H9 (cell line): ENCODE data around the gene TMEM266. TPM values are rescaled to one million over a fixed set of nuclear protein-coding genes. Genes with fewer than 3 reads are reported as not detected.
A peak's percentile ranks its signal among the peaks of the same experiment; 100 is the strongest.

Experiments used
- DNase-seq: peaks from one replicate; pipeline ENCODE4 v3.0.0-alpha.2; 2017
- H2AFZ ChIP-seq: one replicate; pipeline ENCODE4 v1.6.1; 2013; ENCODE audit warnings: mild to moderate bottlenecking, low read length, control low read depth, moderate library complexity
- H2AK5ac ChIP-seq: 2 replicates; pipeline ENCODE4 v1.6.1; 2013; ENCODE audit warnings: low read length, control low read depth, mixed read lengths; ENCODE audit not compliant: insufficient read length
- H2BK120ac ChIP-seq: one replicate; pipeline ENCODE4 v1.6.1; 2013; ENCODE audit warnings: low read depth, mild to moderate bottlenecking, low read length, control low read depth, inconsistent platforms; ENCODE audit not compliant: poor library complexity, severe bottlenecking
- H2BK12ac ChIP-seq: 2 replicates; pipeline ENCODE4 v1.6.1; 2013; ENCODE audit warnings: low read length, control low read depth, mixed read lengths, low read depth; ENCODE audit not compliant: insufficient read length
- H2BK15ac ChIP-seq: 2 replicates; pipeline ENCODE4 v1.6.1; 2013; ENCODE audit warnings: low read depth, low read length, control low read depth
- H2BK20ac ChIP-seq: one replicate; pipeline ENCODE4 v1.6.1; 2013; ENCODE audit warnings: low read depth, mild to moderate bottlenecking, low read length, control low read depth, inconsistent platforms; ENCODE audit not compliant: poor library complexity, severe bottlenecking
- H2BK5ac ChIP-seq: 2 replicates; pipeline ENCODE4 v1.6.1; 2013; ENCODE audit warnings: low read length, control low read depth, mixed read lengths; ENCODE audit not compliant: insufficient read length
- H3K14ac ChIP-seq: 2 replicates; pipeline ENCODE4 v1.6.1; 2013; ENCODE audit warnings: low read length, control low read depth; ENCODE audit not compliant: insufficient read depth
- H3K18ac ChIP-seq: 2 replicates; pipeline ENCODE4 v1.6.1; 2013; ENCODE audit warnings: low read depth, mild to moderate bottlenecking, mixed read lengths, low read length, control low read depth; ENCODE audit not compliant: insufficient read length
- H3K23ac ChIP-seq: 2 replicates; pipeline ENCODE4 v1.6.1; 2013; ENCODE audit warnings: low read length, control low read depth, mixed read lengths, low read depth; ENCODE audit not compliant: insufficient read length
- H3K23me2 ChIP-seq: 2 replicates; pipeline ENCODE4 v1.6.1; 2013; ENCODE audit warnings: low read depth, mild to moderate bottlenecking, mixed read lengths, low read length, control low read depth; ENCODE audit not compliant: insufficient read length, poor library complexity, severe bottlenecking
- H3K27ac ChIP-seq: 2 replicates; pipeline ENCODE4 v1.5.1; 2013; ENCODE audit warnings: low read length, control low read depth, mixed read lengths, low read depth; ENCODE audit not compliant: insufficient read length
- H3K27me3 ChIP-seq: 2 replicates; pipeline ENCODE4 v1.6.1; 2013; ENCODE audit warnings: low read length, control low read depth, inconsistent platforms; ENCODE audit not compliant: insufficient read depth
- H3K4ac ChIP-seq: 2 replicates; pipeline ENCODE4 v1.6.1; 2013; ENCODE audit warnings: low read depth, mild to moderate bottlenecking, control low read depth, inconsistent platforms, low read length, moderate library complexity
- H3K4me1 ChIP-seq: 2 replicates; pipeline ENCODE4 v1.6.1; 2013; ENCODE audit warnings: low read length, control low read depth, inconsistent platforms; ENCODE audit not compliant: insufficient read depth
- H3K4me2 ChIP-seq: 2 replicates; pipeline ENCODE4 v1.6.1; 2013; ENCODE audit warnings: low read length, control low read depth, mixed read lengths; ENCODE audit not compliant: insufficient read length, insufficient read depth
- H3K56ac ChIP-seq: 2 replicates; pipeline ENCODE4 v1.6.1; 2013; ENCODE audit warnings: low read depth, mild to moderate bottlenecking, mixed read lengths, low read length, control low read depth; ENCODE audit not compliant: insufficient read length
- H3K79me1 ChIP-seq: 2 replicates; pipeline ENCODE4 v1.6.1; 2013; ENCODE audit warnings: low read depth, mild to moderate bottlenecking, moderate library complexity, low read length, control low read depth, inconsistent platforms; ENCODE audit not compliant: insufficient read depth, poor library complexity, severe bottlenecking
- H3K79me2 ChIP-seq: 2 replicates; pipeline ENCODE4 v1.6.1; 2013; ENCODE audit warnings: low read length, control low read depth, inconsistent platforms; ENCODE audit not compliant: insufficient read depth
- H3K9ac ChIP-seq: 2 replicates; pipeline ENCODE4 v1.6.1; 2013; ENCODE audit warnings: low read length, control low read depth, mixed read lengths; ENCODE audit not compliant: insufficient read length; ENCODE audit errors: extremely low read depth
- H3K9me3 ChIP-seq: one replicate; pipeline ENCODE4 v1.6.1; 2013; ENCODE audit warnings: low read depth, low read length, inconsistent platforms; ENCODE audit not compliant: control insufficient read depth
- H3T11ph ChIP-seq: one replicate; pipeline ENCODE4 v1.6.1; 2013; ENCODE audit warnings: mild to moderate bottlenecking, low read length, control low read depth, inconsistent platforms
- H4K20me1 ChIP-seq: one replicate; pipeline ENCODE4 v1.6.1; 2013; ENCODE audit not compliant: control insufficient read depth, insufficient read length, insufficient read depth
- H4K5ac ChIP-seq: 2 replicates; pipeline ENCODE4 v1.6.1; 2013; ENCODE audit warnings: low read depth, mild to moderate bottlenecking, mixed read lengths, low read length, control low read depth; ENCODE audit not compliant: insufficient read length
- H4K8ac ChIP-seq: replicated peaks from 2 replicates; pipeline ENCODE4 v1.6.1; 2013; ENCODE audit warnings: low read length, control low read depth, mixed read lengths, low read depth; ENCODE audit not compliant: insufficient read length
- H4K91ac ChIP-seq: 2 replicates; pipeline ENCODE4 v1.6.1; 2013; ENCODE audit warnings: low read depth, mild to moderate bottlenecking, moderate library complexity, mixed read lengths, low read length, control low read depth; ENCODE audit not compliant: insufficient read length
- H3K27ac Mint-ChIP-seq, 3 experiments: 2 replicates in 2 of 3; 3 replicates in 1 of 3; pipeline ENCODE4 v1.8.0; 2020 to 2021; ENCODE audit warnings: mixed read lengths in 3 of 3, mild to moderate bottlenecking in 1 of 3, moderate library complexity in 1 of 3
- H3K27me3 Mint-ChIP-seq: 2 replicates; pipeline ENCODE4 v1.8.0; 2021; ENCODE audit warnings: low read depth, mild to moderate bottlenecking, moderate library complexity, mixed read lengths
- H3K36me3 Mint-ChIP-seq, 3 experiments: 2 replicates in 2 of 3; 3 replicates in 1 of 3; pipeline ENCODE4 v1.8.0; 2020 to 2021; ENCODE audit warnings: low read depth in 3 of 3, mixed read lengths in 3 of 3; ENCODE audit not compliant: insufficient read depth in 1 of 3
- H3K4me1 Mint-ChIP-seq, 2 experiments: 2 replicates each; pipeline ENCODE4 v1.8.0; 2020; ENCODE audit warnings: mixed read lengths in 2 of 2
- H3K4me3 Mint-ChIP-seq, 2 experiments: 2 replicates in 1 of 2; 3 replicates in 1 of 2; pipeline ENCODE4 v1.8.0; 2020 to 2021; ENCODE audit warnings: mild to moderate bottlenecking in 2 of 2, mixed read lengths in 2 of 2, moderate library complexity in 1 of 2
- H3K9me3 Mint-ChIP-seq, 2 experiments: 2 replicates in 1 of 2; 3 replicates in 1 of 2; pipeline ENCODE4 v1.8.0; 2020; ENCODE audit warnings: mild to moderate bottlenecking in 2 of 2, mixed read lengths in 2 of 2, moderate library complexity in 1 of 2
- whole genome bisulfite sequencing: extraction: QIAGEN DNeasy Blood & Tissue Kit; methylation state at CpG from one replicate; pipeline ENCODE4 v1.1.7; 2013; ENCODE audit warnings: missing lambda C conversion rate, low lambda C conversion rate, mixed read lengths; ENCODE audit not compliant: insufficient read length; ENCODE audit errors: extremely low coverage; 5-methylcytosine and 5-hydroxymethylcytosine counted together
- total RNA-seq: library from RNA; stranded (reverse); gene quantifications from 2 replicates; pipeline ENCODE4 v1.2.1, GENCODE V29; 2021
- TF ChIP-seq, protein P1 (sequence below): fragments of 200-600 bp; sonication (generic); conservative IDR thresholded peaks from 3 replicates; pipeline ENCODE4 v1.8.0; 2021; ENCODE audit warnings: antibody characterized with exemption, mild to moderate bottlenecking

TMEM266 gene
- total RNA-seq, 1 experiment from 2014 or later, result 0.81 TPM

DNA sequence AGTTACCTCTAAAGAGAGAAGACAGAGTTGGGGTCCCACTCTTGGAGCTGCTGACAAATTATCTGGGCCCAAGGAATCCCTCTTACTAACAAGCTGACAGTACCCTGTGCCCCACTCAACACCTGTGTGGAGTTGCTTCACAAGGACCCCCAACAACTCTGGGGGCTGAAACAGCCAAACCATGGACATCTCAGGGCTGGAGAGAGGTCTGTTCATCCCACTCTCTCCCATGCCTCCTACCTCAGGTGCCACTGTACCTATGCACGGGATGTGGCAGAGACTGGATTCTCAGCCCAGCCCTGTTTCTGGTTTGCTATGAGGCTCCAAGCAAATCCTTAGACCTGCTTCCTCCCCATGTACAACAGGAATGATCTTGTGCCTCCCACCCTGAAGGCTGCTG is 149.7 kb downstream of the TMEM266 start:
- Histone ChIP-seq H2BK20ac (no peak overlapping the region), H3K4ac (no peak overlapping the region), H3K4me1 (peaks cover 2% of the 10 kb centered on the region; the same call in 1 of the 2 replicates), H2AK5ac (no peak overlapping the region), H4K8ac (no peak overlapping the region), H2AFZ (no peak overlapping the region), H2BK5ac (no peak overlapping the region), H3K9ac (no peak overlapping the region), H4K91ac (no peak overlapping the region), H2BK15ac (no peak overlapping the region), H2BK12ac (no peak overlapping the region), H3K14ac (no peak overlapping the region), H3K56ac (no peak overlapping the region), H3T11ph (no peak overlapping the region), H3K23ac (no peak overlapping the region), H4K20me1 (no peaks in the 10 kb centered on the region), H2BK120ac (no peak overlapping the region), H3K9me3 (no peaks in the 10 kb centered on the region), H3K79me1 (no peaks in the 10 kb centered on the region), H3K27ac (no peak overlapping the region), H3K4me2 (no peak overlapping the region), H3K23me2 (no peaks in the 10 kb centered on the region), H3K27me3 (no peaks in the 10 kb centered on the region), H4K5ac (no peak overlapping the region), H3K18ac (no peak overlapping the region), H3K79me2 (no peaks in the 10 kb centered on the region)
- no peak for DNase-seq
- TF ChIP-seq, protein P1, sequence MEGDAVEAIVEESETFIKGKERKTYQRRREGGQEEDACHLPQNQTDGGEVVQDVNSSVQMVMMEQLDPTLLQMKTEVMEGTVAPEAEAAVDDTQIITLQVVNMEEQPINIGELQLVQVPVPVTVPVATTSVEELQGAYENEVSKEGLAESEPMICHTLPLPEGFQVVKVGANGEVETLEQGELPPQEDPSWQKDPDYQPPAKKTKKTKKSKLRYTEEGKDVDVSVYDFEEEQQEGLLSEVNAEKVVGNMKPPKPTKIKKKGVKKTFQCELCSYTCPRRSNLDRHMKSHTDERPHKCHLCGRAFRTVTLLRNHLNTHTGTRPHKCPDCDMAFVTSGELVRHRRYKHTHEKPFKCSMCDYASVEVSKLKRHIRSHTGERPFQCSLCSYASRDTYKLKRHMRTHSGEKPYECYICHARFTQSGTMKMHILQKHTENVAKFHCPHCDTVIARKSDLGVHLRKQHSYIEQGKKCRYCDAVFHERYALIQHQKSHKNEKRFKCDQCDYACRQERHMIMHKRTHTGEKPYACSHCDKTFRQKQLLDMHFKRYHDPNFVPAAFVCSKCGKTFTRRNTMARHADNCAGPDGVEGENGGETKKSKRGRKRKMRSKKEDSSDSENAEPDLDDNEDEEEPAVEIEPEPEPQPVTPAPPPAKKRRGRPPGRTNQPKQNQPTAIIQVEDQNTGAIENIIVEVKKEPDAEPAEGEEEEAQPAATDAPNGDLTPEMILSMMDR, result no peak
- Mint-ChIP-seq H3K36me3 (peaks cover 0 to 10% (median 0%) of the 10 kb centered on the region in 3 experiments; a peak in 3 of 7 replicates), H3K27ac (peak overlapping the region in 1 of 3 experiments; percentile 34; a peak in 1 of 7 replicates), H3K4me1 (peaks cover 0 to 3% of the 10 kb centered on the region in 2 experiments; a peak in 1 of 4 replicates), H3K4me3 (no peak overlapping the region), H3K9me3 (no peaks in the 10 kb centered on the region), H3K27me3 (no peaks in the 10 kb centered on the region)
- no CpG with 5 or more reads among the region's 1 CpG for WGBS
